Measurements from ENCODE around the gene RALBP1. TPM values are rescaled to one million over a fixed set of nuclear protein-coding genes. Genes with fewer than 3 reads are reported as not detected.

RALBP1 gene
- total and polyA plus RNA-seq, 2 of the 8 experiments (the other 6 are each of a cell fraction or from before 2014, with no cell fraction given), result 40.3 to 67.8 TPM

DNA sequence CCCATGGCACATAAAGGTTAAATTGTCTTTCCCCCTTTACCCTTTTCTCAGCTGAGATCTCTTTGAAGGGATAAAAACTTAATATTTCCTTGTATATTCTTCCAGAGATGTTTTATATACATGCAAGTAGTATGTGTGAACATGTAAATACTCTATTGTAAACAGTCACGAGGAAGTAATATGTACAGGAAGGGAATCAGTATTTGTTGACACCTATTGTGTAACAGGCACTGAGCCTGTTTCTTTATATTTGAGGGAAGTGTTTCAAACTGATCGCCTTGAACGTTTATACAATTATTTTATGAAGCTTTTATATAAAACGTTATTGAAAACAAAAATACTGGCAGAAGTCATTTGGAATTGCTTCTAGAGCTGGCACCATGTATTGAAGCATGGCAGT, 13.2 kb downstream of the RALBP1 start (continued):
- TF ChIP-seq, protein P1, sequence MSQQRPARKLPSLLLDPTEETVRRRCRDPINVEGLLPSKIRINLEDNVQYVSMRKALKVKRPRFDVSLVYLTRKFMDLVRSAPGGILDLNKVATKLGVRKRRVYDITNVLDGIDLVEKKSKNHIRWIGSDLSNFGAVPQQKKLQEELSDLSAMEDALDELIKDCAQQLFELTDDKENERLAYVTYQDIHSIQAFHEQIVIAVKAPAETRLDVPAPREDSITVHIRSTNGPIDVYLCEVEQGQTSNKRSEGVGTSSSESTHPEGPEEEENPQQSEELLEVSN (IDR thresholded peaks at IDR 0.05), result no peak
- TF ChIP-seq ZNF274 (IDR thresholded peaks at IDR 0.05; ENCODE audit: borderline replicate concordance, extremely low read depth, low read length), result no peak
- TF ChIP-seq SIRT6 (IDR thresholded peaks at IDR 0.05; ENCODE audit: low read length), result no peak
- TF ChIP-seq, protein P2, sequence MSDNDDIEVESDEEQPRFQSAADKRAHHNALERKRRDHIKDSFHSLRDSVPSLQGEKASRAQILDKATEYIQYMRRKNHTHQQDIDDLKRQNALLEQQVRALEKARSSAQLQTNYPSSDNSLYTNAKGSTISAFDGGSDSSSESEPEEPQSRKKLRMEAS (IDR thresholded peaks at IDR 0.05), result no peak

Data from H1 (cell line).